KOPT-K1 (cell line): ENCODE measurements around the gene BRSK1.
A peak's percentile ranks its signal among the peaks of the same experiment; 100 is the strongest.

ENCODE experiments used
- H3K27ac ChIP-seq: fragments of 200-600 bp; sonication (generic); 2 replicates; pipeline ENCODE4 v1.5.1; 2016; ENCODE audit warnings: antibody characterized with exemption, mild to moderate bottlenecking, low read depth, low read length; ENCODE audit not compliant: poor library complexity, severe bottlenecking
- H3K36me3 ChIP-seq: fragments of 200-600 bp; sonication (generic); 2 replicates; pipeline ENCODE4 v1.5.1; 2017; ENCODE audit warnings: antibody characterized with exemption, mild to moderate bottlenecking, low read length, moderate library complexity; ENCODE audit not compliant: insufficient read depth
- H3K9me3 ChIP-seq: fragments of 200-600 bp; sonication (generic); 2 replicates; pipeline ENCODE4 v1.5.1; 2017; ENCODE audit warnings: antibody characterized with exemption, low read length, mild to moderate bottlenecking; ENCODE audit not compliant: insufficient read depth, poor library complexity, severe bottlenecking

Gene BRSK1

GRCh38 chr19:55339889-55340783 is 56.3 kb downstream of the BRSK1 start:
- peaks cover 25% of the 10 kb centered on the region; the same call in 1 of the 2 replicates for H3K36me3 ChIP-seq
- H3K27ac ChIP-seq, result peak overlapping the region; percentile 87
- H3K9me3 ChIP-seq, result no peaks in the 10 kb centered on the region

GRCh38 chr19:55340784-55341147 is 57.0 kb downstream of the BRSK1 start:
- Histone ChIP-seq H3K36me3 (peaks cover 31% of the 10 kb centered on the region; the same call in 1 of the 2 replicates), H3K27ac (peak overlapping the region; percentile 87), H3K9me3 (no peaks in the 10 kb centered on the region)

GRCh38 chr19:55341171-55341588 is 57.4 kb downstream of the BRSK1 start:
- H3K27ac ChIP-seq, result peak overlapping the region; percentile 87
- H3K36me3 ChIP-seq, result peaks cover 34% of the 10 kb centered on the region; the same call in 1 of the 2 replicates
- H3K9me3 ChIP-seq, result no peaks in the 10 kb centered on the region

GRCh38 chr19:55341595-55342531 is 58.1 kb downstream of the BRSK1 start:
- Histone ChIP-seq H3K9me3 (no peaks in the 10 kb centered on the region), H3K36me3 (peaks cover 35% of the 10 kb centered on the region; the same call in 1 of the 2 replicates), H3K27ac (peak overlapping the region; percentile 87)

- Histone ChIP-seq H3K36me3 (peaks cover 45% of the 10 kb centered on the region; the same call in 1 of the 2 replicates), H3K27ac (no peak overlapping the region), H3K9me3 (no peaks in the 10 kb centered on the region)
Observed at GRCh38 chr19:55344444-55344843, 60.6 kb downstream of the BRSK1 start.

- Histone ChIP-seq H3K9me3 (no peaks in the 10 kb centered on the region), H3K27ac (no peak overlapping the region), H3K36me3 (peaks cover 45% of the 10 kb centered on the region; the same call in 1 of the 2 replicates)
Observed at GRCh38 chr19:55345101-55345817, 61.5 kb downstream of the BRSK1 start.

GRCh38 chr19:55345818-55346724 is 62.3 kb downstream of the BRSK1 start:
- Histone ChIP-seq H3K27ac (no peak overlapping the region), H3K36me3 (peaks cover 45% of the 10 kb centered on the region; the same call in 1 of the 2 replicates), H3K9me3 (no peaks in the 10 kb centered on the region)

GRCh38 chr19:55346725-55347441 is 63.1 kb downstream of the BRSK1 start:
- no peaks in the 10 kb centered on the region for H3K9me3 ChIP-seq
- peaks cover 45% of the 10 kb centered on the region; the same call in 1 of the 2 replicates for H3K36me3 ChIP-seq
- no peak overlapping the region for H3K27ac ChIP-seq

GRCh38 chr19:55347442-55348009 is 63.7 kb downstream of the BRSK1 start:
- Histone ChIP-seq H3K27ac (no peak overlapping the region), H3K9me3 (no peaks in the 10 kb centered on the region), H3K36me3 (peaks cover 39% of the 10 kb centered on the region; the same call in 1 of the 2 replicates)

- H3K9me3 ChIP-seq, result no peaks in the 10 kb centered on the region
- no peak overlapping the region for H3K27ac ChIP-seq
- H3K36me3 ChIP-seq, result peaks cover 29% of the 10 kb centered on the region; the same call in 1 of the 2 replicates
Observed at GRCh38 chr19:55348317-55349034, 64.7 kb downstream of the BRSK1 start.

- Histone ChIP-seq H3K27ac (no peak overlapping the region), H3K36me3 (peaks cover 14% of the 10 kb centered on the region; the same call in 1 of the 2 replicates), H3K9me3 (no peaks in the 10 kb centered on the region)
Observed at GRCh38 chr19:55350620-55351315, 67.0 kb downstream of the BRSK1 start.

GRCh38 chr19:55352040-55352439 is 68.2 kb downstream of the BRSK1 start:
- Histone ChIP-seq H3K9me3 (no peaks in the 10 kb centered on the region), H3K36me3 (peaks cover 8% of the 10 kb centered on the region; the same call in 1 of the 2 replicates), H3K27ac (no peak overlapping the region)
